GM12891 (cell line): ENCODE results near the gene PPP1R3G.

Source experiments
- POLR2A ChIP-seq: IDR thresholded peaks from 2 replicates; pipeline ENCODE4 v1.6.1; 2011; ENCODE audit warnings: low read depth, low read length, control low read depth
- POLR2AphosphoS5 ChIP-seq: IDR thresholded peaks from 2 replicates; pipeline ENCODE4 v1.6.1; 2011; ENCODE audit warnings: low read depth, low read length, control low read depth
- POU2F2 ChIP-seq: IDR thresholded peaks from 2 replicates; pipeline ENCODE4 v1.6.1; 2011; ENCODE audit warnings: low read depth, mild to moderate bottlenecking, control low read depth, low read length, moderate library complexity
- SPI1 ChIP-seq: IDR thresholded peaks from 2 replicates; pipeline ENCODE4 v1.6.1; 2011; ENCODE audit warnings: low read depth, low read length, control low read depth
- TAF1 ChIP-seq: IDR thresholded peaks from 2 replicates; pipeline ENCODE4 v1.6.1; 2011; ENCODE audit warnings: low read depth, low read length, control low read depth

GRCh38 chr6:5096482-5096881, 11.3 kb downstream of the PPP1R3G start:
- TF ChIP-seq POLR2AphosphoS5 (no peak), POLR2A (no peak), TAF1 (no peak), POU2F2 (no peak), SPI1 (no peak)
